ENCODE measurements around the gene MAST2.

- TF ChIP-seq EZH2 (conservative IDR thresholded peaks at IDR 0.05; ENCODE audit: low read depth, low read length) (no peak), ZBTB33 (CRISPR knock-in tag; IDR thresholded peaks at IDR 0.05) (no peak)
Observed at GRCh38 chr1:45934947-45935346, 131.5 kb downstream of the MAST2 start.

Measured in HepG2 (cell line).